ENCODE data around the gene TMEFF2.
A peak's percentile ranks its signal among the peaks of the same experiment; 100 is the strongest.
"Not testable (repeated sequence)": the region's sequence is repeated elsewhere in the genome, so short reads cannot be mapped to it uniquely, and the experiment has no call there.

TMEFF2 gene

DNA sequence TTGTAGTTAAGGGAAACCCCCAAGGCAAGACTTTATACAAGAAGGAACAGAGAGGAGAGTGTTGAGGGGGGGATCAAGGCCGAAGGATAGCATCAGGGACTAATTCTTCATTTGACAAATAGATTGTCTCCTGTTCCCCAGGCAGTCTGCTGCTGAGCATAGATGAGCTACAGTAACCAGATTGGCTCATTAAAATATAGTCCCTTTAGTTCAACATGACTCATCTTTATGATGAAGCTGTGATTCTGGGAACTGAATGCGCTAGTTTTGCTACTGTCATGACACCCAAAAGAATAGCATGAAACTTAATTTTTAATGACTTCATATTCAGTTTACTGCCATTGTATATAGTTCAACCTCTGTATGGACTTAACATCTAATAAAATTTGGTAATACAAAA, 35.5 kb downstream of the TMEFF2 start:
- peaks cover 37% of the 10 kb centered on the region for H3K4me1 Mint-ChIP-seq (ENCODE audit: low read depth)
- H3K27me3 Mint-ChIP-seq, result no peaks in the 10 kb centered on the region
- peak overlapping the region; percentile 75 for H3K27ac Mint-ChIP-seq
- no peaks in the 10 kb centered on the region for H3K9me3 Mint-ChIP-seq
- intact Hi-C loops (cut with micrococcal nuclease), result no loop called here
- no peak overlapping the region for H3K4me3 Mint-ChIP-seq
- no peaks in the 10 kb centered on the region for H3K36me3 Mint-ChIP-seq (ENCODE audit: low read depth)

DNA sequence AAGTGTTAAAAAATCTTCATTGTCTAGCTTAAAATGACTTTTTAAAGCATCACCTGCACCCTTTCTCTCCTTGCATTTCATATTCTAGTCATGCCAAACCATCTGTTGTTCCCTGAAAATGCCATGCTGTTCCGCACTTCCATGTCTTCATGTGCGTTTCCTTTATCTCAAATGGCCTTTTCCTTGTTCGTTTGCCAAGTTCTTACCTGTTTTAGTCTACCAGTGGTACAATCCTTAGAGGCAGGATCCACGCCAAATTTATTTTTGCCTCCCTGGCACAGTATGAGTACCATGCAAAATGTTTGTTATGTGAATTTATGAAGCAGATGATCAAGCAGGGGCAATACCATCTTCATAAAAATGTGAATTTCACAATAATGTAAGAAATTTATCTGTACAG, 37.0 kb downstream of the TMEFF2 start:
- intact Hi-C loops (cut with micrococcal nuclease), result no loop called here
- H3K4me1 Mint-ChIP-seq (ENCODE audit: low read depth), result peaks cover 44% of the 10 kb centered on the region
- H3K4me3 Mint-ChIP-seq, result no peak overlapping the region
- no peaks in the 10 kb centered on the region for H3K27me3 Mint-ChIP-seq
- no peak overlapping the region for H3K27ac Mint-ChIP-seq
- no peaks in the 10 kb centered on the region for H3K36me3 Mint-ChIP-seq (ENCODE audit: low read depth)
- no peaks in the 10 kb centered on the region for H3K9me3 Mint-ChIP-seq

DNA sequence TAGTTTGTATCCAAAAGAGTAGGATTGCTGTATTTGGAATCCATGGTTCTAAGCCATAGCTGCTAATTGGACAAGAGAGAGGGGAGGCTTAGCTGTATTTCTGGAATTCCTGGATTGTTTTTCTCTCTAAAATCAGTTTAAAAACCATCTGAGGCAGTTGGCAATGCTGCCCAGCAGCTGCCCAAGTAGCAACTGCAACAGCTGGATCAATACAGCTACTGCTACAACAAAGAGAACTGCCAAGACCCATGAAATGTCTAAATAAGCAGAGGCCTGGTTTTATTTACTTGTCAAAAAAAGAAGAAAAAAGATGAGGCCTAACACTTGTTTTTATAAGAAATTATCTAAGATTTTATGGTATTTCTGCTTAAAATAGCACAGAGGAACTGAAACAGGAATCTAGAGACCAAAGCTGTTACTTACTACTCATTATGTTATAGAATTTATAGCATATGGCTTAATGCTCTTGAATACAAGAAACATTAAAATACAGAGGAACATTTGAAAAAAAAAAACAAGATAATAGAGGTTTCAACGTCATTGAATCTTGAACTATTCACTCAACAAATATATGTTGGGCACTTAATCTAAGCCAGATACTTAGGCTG, 39.1 kb downstream of the TMEFF2 start:
- intact Hi-C loops (cut with micrococcal nuclease), result no loop called here
- Mint-ChIP-seq H3K9me3 (peaks cover 16% of the 10 kb centered on the region), H3K27ac (no peak overlapping the region), H3K36me3 (ENCODE audit: low read depth) (no peaks in the 10 kb centered on the region), H3K4me1 (ENCODE audit: low read depth) (peaks cover 38% of the 10 kb centered on the region), H3K4me3 (no peak overlapping the region), H3K27me3 (no peaks in the 10 kb centered on the region)

DNA sequence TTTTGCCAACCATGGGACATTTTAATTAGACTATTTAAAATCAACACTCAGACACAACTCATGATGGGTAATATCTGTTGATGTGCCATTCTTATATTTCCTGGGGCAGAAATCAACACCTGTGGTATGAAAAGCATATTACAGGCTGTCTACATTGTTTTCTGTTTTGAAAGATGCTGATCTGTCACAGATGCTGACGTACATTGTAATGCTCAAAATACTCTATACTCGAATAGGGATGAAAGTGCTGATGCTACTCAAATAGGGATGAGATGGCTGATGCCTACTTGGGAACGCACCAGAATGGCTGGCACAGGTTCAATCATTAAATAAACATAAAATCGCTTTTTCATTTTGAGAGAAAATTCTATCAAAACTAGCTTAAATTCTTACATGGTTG, 41.2 kb downstream of the TMEFF2 start:
- peaks cover 16% of the 10 kb centered on the region for H3K9me3 Mint-ChIP-seq
- intact Hi-C loops (cut with micrococcal nuclease), result no loop called here
- no peaks in the 10 kb centered on the region for H3K36me3 Mint-ChIP-seq (ENCODE audit: low read depth)
- no peaks in the 10 kb centered on the region for H3K27me3 Mint-ChIP-seq
- no peak overlapping the region for H3K4me3 Mint-ChIP-seq
- H3K4me1 Mint-ChIP-seq (ENCODE audit: low read depth), result peaks cover 26% of the 10 kb centered on the region
- H3K27ac Mint-ChIP-seq, result no peak overlapping the region

DNA sequence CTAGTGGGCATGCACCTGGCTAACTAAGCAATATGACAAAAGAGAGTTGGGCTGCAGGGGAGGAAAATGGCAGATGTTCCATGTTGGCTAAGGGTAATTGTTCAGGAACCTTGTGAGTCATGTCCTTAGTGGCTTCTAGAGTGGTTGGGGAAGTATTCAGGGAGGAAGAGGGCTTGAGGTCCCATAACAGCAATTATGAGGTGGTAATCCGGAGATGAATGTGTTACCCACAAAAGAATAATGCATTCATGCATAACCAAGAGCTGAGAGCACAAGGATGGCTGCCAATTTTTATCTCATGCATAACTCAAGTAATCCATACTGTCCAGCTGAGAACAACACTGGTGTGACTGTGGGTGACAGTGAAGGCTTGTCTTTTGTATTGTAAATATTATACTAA, 42.9 kb downstream of the TMEFF2 start:
- H3K36me3 Mint-ChIP-seq (ENCODE audit: low read depth), result no peaks in the 10 kb centered on the region
- H3K27me3 Mint-ChIP-seq, result no peaks in the 10 kb centered on the region
- intact Hi-C loops (cut with micrococcal nuclease), result no loop called here
- H3K4me3 Mint-ChIP-seq, result no peak overlapping the region
- peaks cover 16% of the 10 kb centered on the region for H3K9me3 Mint-ChIP-seq
- no peak overlapping the region for H3K27ac Mint-ChIP-seq
- peaks cover 25% of the 10 kb centered on the region for H3K4me1 Mint-ChIP-seq (ENCODE audit: low read depth)

DNA sequence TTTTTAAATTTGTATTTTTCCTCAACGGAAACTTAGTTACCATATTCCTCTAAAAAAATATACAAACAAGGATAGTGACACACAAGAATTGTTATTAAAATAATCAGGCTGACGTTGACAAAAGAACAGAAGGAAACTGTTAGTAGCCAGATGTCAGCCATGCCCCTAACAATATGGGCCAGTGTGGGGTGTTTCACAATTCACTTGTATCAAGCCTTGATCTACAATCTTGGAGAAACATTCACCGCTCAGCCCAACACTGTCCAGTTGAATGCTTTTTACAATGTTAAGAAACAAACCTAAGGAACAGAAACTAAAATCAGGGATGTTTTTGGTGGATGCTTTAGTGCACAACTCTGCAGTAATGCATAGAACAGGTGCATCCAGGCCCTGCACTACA, 44.6 kb downstream of the TMEFF2 start:
- intact Hi-C loops (cut with micrococcal nuclease), result no loop called here
- Mint-ChIP-seq H3K36me3 (ENCODE audit: low read depth) (no peaks in the 10 kb centered on the region), H3K9me3 (peaks cover 16% of the 10 kb centered on the region)

DNA sequence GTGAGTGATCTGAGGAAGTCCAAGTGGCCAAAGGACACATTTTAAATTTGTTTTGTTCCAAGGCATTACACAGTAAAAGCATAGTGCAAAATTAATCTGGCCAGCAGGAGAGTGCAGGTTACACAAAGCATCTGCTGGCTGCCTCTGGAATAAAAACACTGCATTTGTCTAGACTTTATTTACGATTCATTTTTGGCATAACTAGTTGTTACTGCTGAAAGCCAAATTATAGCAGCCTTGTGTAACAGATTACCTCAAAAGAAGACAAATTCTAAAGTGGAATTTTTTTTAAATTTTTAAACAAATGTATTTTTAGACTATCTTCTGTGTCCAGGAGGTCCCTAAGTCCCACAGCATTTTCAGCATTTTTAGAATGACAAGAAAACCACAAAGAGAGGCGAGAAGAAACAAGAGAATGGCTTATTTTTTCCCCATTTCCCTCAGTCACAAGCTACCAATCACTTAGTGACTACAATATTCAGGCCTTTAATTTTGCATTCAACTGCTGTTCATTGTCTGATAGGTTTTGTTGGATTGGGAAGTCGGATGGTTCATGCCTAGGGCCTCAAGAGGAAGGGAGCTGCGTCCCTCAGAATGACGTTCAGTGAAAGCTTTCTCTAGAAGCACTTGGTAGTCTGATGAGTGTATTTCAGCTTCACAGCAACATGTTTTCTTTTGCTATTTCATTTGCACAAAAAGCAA, 46.0 kb downstream of the TMEFF2 start:
- Mint-ChIP-seq H3K36me3 (ENCODE audit: low read depth) (no peaks in the 10 kb centered on the region), H3K27me3 (peaks cover 2% of the 10 kb centered on the region), H3K4me3 (no peak overlapping the region), H3K27ac (no peak overlapping the region), H3K4me1 (ENCODE audit: low read depth) (peaks cover 13% of the 10 kb centered on the region), H3K9me3 (peaks cover 16% of the 10 kb centered on the region)
- intact Hi-C loops (cut with micrococcal nuclease), result no loop called here

More for the DNA sequence above, 44.6 kb downstream of the TMEFF2 start:
- Mint-ChIP-seq H3K27me3 (no peaks in the 10 kb centered on the region), H3K27ac (no peak overlapping the region), H3K4me1 (ENCODE audit: low read depth) (peaks cover 20% of the 10 kb centered on the region), H3K4me3 (no peak overlapping the region)

DNA sequence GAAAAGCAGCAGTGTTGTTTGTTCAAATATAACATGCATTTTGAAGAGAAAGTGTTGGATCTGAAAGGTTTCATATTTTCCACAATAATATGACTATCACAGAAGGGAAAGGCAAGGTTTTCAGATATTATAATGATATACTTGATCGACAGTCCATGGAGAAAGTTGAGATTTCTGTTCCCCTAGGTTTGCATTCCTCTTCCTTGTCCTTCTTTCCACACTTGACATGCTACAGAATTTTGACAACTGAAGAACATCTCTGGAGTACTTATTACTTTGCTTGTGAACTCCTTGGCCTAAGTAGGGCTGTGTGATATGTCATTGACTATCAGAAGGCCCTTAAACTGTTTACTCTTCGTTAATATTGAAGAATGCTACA, 46.5 kb downstream of the TMEFF2 start:
- no peak overlapping the region for H3K27ac Mint-ChIP-seq
- no peak overlapping the region for H3K4me3 Mint-ChIP-seq
- peaks cover 10% of the 10 kb centered on the region for H3K4me1 Mint-ChIP-seq (ENCODE audit: low read depth)
- H3K36me3 Mint-ChIP-seq (ENCODE audit: low read depth), result no peaks in the 10 kb centered on the region
- H3K27me3 Mint-ChIP-seq, result peaks cover 2% of the 10 kb centered on the region
- intact Hi-C loops (cut with micrococcal nuclease), result no loop called here
- H3K9me3 Mint-ChIP-seq, result peaks cover 16% of the 10 kb centered on the region

DNA sequence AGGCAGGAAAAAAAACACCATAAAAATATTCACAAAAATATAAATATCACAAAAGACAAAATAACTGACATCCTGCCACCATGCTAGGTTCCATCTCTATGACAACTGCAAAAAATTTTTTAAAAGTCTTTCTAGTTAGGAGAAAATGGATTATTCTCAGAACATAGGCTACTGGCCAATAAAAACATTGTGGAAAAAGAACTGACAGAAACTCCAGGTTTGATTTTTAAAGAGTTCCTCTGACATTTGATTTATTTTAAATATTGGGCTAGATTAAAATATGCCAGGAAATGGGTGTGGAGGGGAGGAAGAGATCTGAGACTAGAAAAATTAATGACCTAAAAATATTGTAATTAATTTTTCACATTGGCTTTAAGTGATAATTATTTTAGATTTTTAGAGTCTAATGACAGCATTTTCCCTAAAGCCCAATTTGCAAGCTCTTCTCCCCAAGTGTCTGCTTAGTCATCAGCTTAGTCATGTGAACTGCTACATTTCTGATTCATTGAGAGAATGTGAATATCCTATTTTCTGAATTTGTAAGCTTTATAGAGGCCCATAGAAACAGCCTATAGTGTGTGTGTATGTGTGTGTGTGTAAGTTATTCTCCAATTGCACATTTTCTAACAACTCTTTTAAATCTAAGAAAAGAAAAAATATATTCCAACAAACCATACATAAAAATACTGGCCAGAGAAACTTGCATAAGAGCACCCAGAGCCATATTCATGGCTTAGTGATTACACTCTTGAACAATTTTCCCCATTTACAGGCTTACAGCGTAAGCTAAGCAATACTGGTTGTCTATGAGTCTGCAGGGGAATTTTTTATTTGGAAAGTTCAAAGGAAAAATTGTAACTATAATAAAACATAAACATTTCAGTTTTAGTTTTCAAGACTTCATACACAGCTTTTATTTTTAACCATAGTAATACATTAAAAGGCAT, 48.4 kb downstream of the TMEFF2 start:
- H3K27ac Mint-ChIP-seq, result no peak overlapping the region
- H3K36me3 Mint-ChIP-seq (ENCODE audit: low read depth), result no peaks in the 10 kb centered on the region
- H3K9me3 Mint-ChIP-seq, result peaks cover 8% of the 10 kb centered on the region
- H3K4me1 Mint-ChIP-seq (ENCODE audit: low read depth), result peaks cover 5% of the 10 kb centered on the region
- no peak overlapping the region for H3K4me3 Mint-ChIP-seq
- peaks cover 2% of the 10 kb centered on the region for H3K27me3 Mint-ChIP-seq
- intact Hi-C loops (cut with micrococcal nuclease), result no loop called here

DNA sequence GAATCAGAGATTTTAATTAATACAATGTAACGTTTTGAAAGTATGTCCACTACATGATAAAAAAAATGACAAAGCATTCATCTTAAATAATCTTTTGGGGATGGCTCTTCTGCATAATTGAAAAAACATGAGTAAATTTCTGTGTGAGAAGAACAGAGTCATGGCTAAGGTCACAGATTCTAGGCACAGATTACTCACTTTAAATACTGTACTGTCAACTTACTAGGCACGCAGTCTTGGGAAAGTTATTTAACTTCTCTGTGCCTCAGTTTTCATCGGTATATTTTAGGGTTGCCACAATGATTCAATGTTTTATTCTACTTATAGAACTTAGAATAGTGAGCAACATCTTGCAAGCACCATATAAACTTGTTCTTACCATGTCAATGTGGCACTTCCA, 49.2 kb downstream of the TMEFF2 start:
- peaks cover 2% of the 10 kb centered on the region for H3K27me3 Mint-ChIP-seq
- H3K4me3 Mint-ChIP-seq, result no peak overlapping the region
- H3K9me3 Mint-ChIP-seq, result no peaks in the 10 kb centered on the region
- intact Hi-C loops (cut with micrococcal nuclease), result no loop called here
- no peak overlapping the region for H3K27ac Mint-ChIP-seq
- H3K4me1 Mint-ChIP-seq (ENCODE audit: low read depth), result peaks cover 5% of the 10 kb centered on the region
- H3K36me3 Mint-ChIP-seq (ENCODE audit: low read depth), result no peaks in the 10 kb centered on the region

DNA sequence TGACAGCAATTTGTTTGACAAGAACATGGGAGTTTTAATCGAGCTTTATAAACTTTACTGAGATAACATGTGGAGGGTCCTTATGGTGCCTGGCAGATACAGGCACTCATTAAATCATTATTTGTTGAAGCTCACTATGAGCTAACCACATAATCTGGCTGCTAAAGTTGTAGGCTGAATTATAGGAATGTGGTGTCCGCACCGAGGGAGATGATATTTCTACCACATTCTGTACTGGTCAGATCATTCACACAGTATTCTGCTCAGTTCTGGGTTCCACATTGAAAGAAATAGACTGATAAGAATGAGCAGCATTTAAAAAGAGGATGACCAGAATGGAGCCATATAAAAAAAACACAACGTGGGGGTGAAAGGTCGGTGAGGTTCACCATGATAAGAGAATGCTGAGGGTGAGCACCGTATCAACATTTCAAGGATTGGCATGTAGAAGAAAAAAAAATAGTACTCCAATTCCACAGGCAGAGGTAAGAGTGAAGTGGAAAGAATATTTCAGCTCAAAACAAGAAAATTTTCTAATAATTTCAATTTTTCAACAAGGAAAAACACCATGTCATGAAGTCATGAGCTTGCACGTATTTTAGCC, 54.4 kb downstream of the TMEFF2 start:
- Mint-ChIP-seq H3K4me3 (no peak overlapping the region), H3K4me1 (ENCODE audit: low read depth) (no peaks in the 10 kb centered on the region), H3K9me3 (no peaks in the 10 kb centered on the region), H3K27ac (no peak overlapping the region), H3K27me3 (peaks cover 2% of the 10 kb centered on the region), H3K36me3 (ENCODE audit: low read depth) (no peaks in the 10 kb centered on the region)
- intact Hi-C loops (cut with micrococcal nuclease), result no loop called here

DNA sequence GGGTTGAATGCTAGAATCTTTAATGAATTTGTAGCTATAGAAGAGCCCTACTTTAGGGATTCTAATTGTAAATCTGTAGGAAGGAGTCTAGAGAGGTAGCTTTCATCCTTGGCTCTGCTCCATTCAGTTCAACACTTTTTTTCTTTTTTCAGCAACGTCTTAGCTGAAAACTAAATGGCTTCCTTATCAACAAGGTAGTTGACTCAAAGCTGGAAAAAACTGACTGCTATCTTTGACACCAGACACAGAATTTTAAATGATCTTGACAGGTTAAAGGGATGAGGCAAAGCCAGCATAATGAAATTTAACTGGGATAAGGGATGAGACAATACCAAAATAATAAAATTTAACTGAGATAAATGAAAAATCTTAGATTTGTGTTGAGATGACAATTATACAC, 54.9 kb downstream of the TMEFF2 start:
- Mint-ChIP-seq H3K9me3 (no peaks in the 10 kb centered on the region), H3K27ac (no peak overlapping the region), H3K36me3 (ENCODE audit: low read depth) (no peaks in the 10 kb centered on the region), H3K4me1 (ENCODE audit: low read depth) (no peaks in the 10 kb centered on the region), H3K27me3 (peaks cover 2% of the 10 kb centered on the region), H3K4me3 (no peak overlapping the region)
- intact Hi-C loops (cut with micrococcal nuclease), result no loop called here

DNA sequence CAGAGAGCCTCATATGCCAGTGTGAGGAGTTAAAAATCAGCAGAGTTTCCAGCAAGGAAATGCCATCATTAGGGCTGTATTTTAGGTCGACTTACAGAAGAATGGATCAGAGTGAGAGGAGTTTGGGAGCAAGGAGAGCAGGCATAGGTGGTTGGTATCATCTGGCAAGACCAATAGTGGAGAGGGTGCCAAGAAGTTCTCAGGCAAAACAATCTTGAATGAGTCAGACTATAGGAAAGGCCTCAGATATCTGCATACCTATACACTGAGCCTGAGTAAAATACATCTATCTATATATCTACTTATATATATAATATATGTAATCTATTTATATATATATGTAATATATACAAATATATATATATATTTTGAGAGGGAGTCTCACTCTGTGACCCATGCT, 57.3 kb downstream of the TMEFF2 start:
- Mint-ChIP-seq H3K9me3 (no peaks in the 10 kb centered on the region), H3K4me3 (no peak overlapping the region), H3K27ac (no peak overlapping the region), H3K27me3 (no peaks in the 10 kb centered on the region), H3K36me3 (ENCODE audit: low read depth) (no peaks in the 10 kb centered on the region), H3K4me1 (ENCODE audit: low read depth) (no peaks in the 10 kb centered on the region)
- intact Hi-C loops (cut with micrococcal nuclease), result no loop called here

DNA sequence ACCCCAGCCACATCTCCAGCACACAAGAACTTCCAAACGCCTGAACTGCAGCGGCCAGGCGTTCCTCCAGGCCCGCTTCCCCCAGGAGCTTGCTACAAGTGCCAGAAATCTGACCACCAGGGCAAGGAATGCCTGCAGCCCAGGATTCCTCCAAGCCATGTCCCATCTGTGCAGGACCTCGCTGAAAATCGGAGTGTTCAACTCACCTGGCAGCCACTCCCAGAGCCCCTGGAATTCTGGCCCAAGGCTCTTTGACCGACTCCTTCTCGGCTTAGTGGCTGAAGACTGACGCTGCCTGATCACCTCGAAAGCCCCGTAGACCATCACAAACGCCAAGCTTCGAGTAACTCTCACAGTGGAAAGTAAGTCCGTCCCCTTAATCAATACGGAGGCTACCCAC, 62.1 kb downstream of the TMEFF2 start:
- H3K4me3 Mint-ChIP-seq; H3K4me1 Mint-ChIP-seq (ENCODE audit: low read depth); H3K36me3 Mint-ChIP-seq (ENCODE audit: low read depth); H3K9me3 Mint-ChIP-seq; H3K27me3 Mint-ChIP-seq; H3K27ac Mint-ChIP-seq; intact Hi-C loops (cut with micrococcal nuclease): not testable (repeated sequence)

Data from dendritic cell treated with granulocyte-macrophage colony-stimulating factor and Interleukin-4, amounts not matched to agents 40 ng/mL and 50 ng/mL, for 4 days (primary cell).